NCI-H2107 (cell line): ENCODE data around the gene SIPA1L3.

ENCODE experiments used
- DNase-seq: peaks from one replicate; lab custom pipeline; 2025; lab: John Stamatoyannopoulos, UW

SIPA1L3 gene

GRCh38 chr19:37942516-37942902 is 35.5 kb downstream of the SIPA1L3 start:
- DNase-seq, result no peak

- no peak for DNase-seq
These were observed 36.5 kb downstream of the SIPA1L3 start for GRCh38 chr19:37943480-37943879.

- DNase-seq, result no peak
These were observed 39.1 kb downstream of the SIPA1L3 start for GRCh38 chr19:37946132-37946531.

GRCh38 chr19:37947778-37948177 is 40.8 kb downstream of the SIPA1L3 start:
- DNase-seq, result no peak

GRCh38 chr19:37948362-37948761 is 41.4 kb downstream of the SIPA1L3 start:
- no peak for DNase-seq

GRCh38 chr19:37950471-37951175 is 43.6 kb downstream of the SIPA1L3 start:
- no peak for DNase-seq

- DNase-seq, result no peak
These were observed 44.8 kb downstream of the SIPA1L3 start for GRCh38 chr19:37951816-37952210.

GRCh38 chr19:37953171-37953917 is 46.3 kb downstream of the SIPA1L3 start:
- no peak for DNase-seq

- no peak for DNase-seq
These were observed 46.9 kb downstream of the SIPA1L3 start for GRCh38 chr19:37953918-37954303.

GRCh38 chr19:37954421-37954874 is 47.4 kb downstream of the SIPA1L3 start:
- DNase-seq, result no peak

- no peak for DNase-seq
These were observed 49.0 kb downstream of the SIPA1L3 start for GRCh38 chr19:37955986-37956385.

- DNase-seq, result no peak
These were observed 50.2 kb downstream of the SIPA1L3 start for GRCh38 chr19:37957176-37957575.

- no peak for DNase-seq
These were observed 52.7 kb downstream of the SIPA1L3 start for GRCh38 chr19:37959665-37960114.

- DNase-seq, result no peak
These were observed 54.2 kb downstream of the SIPA1L3 start for GRCh38 chr19:37961198-37961597.

GRCh38 chr19:37963190-37963936 is 56.4 kb downstream of the SIPA1L3 start:
- no peak for DNase-seq

- DNase-seq, result no peak
These were observed 57.1 kb downstream of the SIPA1L3 start for GRCh38 chr19:37964109-37964508.

- no peak for DNase-seq
These were observed 59.2 kb downstream of the SIPA1L3 start for GRCh38 chr19:37966211-37966661.

GRCh38 chr19:37966662-37967231 is 59.7 kb downstream of the SIPA1L3 start:
- no peak for DNase-seq

- DNase-seq, result no peak
These were observed 62.7 kb downstream of the SIPA1L3 start for GRCh38 chr19:37969695-37970094.

GRCh38 chr19:37970699-37971098 is 63.7 kb downstream of the SIPA1L3 start:
- DNase-seq, result no peak

GRCh38 chr19:37972803-37973202 is 65.8 kb downstream of the SIPA1L3 start:
- no peak for DNase-seq

GRCh38 chr19:37973666-37974065 is 66.7 kb downstream of the SIPA1L3 start:
- DNase-seq, result no peak
